Limb (tissue), 2 donors: Measurements from ENCODE around the gene PCSK6.
"Not testable (repeated sequence)": the region's sequence is repeated elsewhere in the genome, so short reads cannot be mapped to it uniquely, and the experiment has no call there.

Experiments used
- DNase-seq, 2 donors: peaks; one replicate each; pipeline ENCODE4 v3.0.0-alpha.2; 2016; ENCODE audit errors: extremely low spot score in 2 of 2

Gene PCSK6

GRCh38 chr15:101313041-101313761, 176.3 kb downstream of the PCSK6 start:
- DNase-seq = no peak

GRCh38 chr15:101310508-101310907, 179.0 kb downstream of the PCSK6 start:
- no peak for DNase-seq

GRCh38 chr15:101310161-101310480, 179.4 kb downstream of the PCSK6 start:
- no peak for DNase-seq

GRCh38 chr15:101309436-101310160, 179.9 kb downstream of the PCSK6 start:
- no peak for DNase-seq

GRCh38 chr15:101308604-101309435, 180.7 kb downstream of the PCSK6 start:
- DNase-seq = no peak

GRCh38 chr15:101307897-101308603, 181.5 kb downstream of the PCSK6 start:
- DNase-seq = peak in 1 of 2 donors; percentile 26

GRCh38 chr15:101307048-101307896, 182.2 kb downstream of the PCSK6 start:
- DNase-seq = peak in 1 of 2 donors; percentile 22

- DNase-seq = no peak
These were observed 183.0 kb downstream of the PCSK6 start for GRCh38 chr15:101306341-101307047.

- DNase-seq = no peak
These were observed 183.7 kb downstream of the PCSK6 start for GRCh38 chr15:101305820-101306255.

- DNase-seq = no peak
These were observed 186.1 kb downstream of the PCSK6 start for GRCh38 chr15:101303408-101303807.

GRCh38 chr15:101296418-101297405, 192.8 kb downstream of the PCSK6 start:
- no peak for DNase-seq

GRCh38 chr15:101295607-101296161, 193.8 kb downstream of the PCSK6 start:
- DNase-seq = peak in 1 of 2 donors; percentile 47

- peak; percentile 94 to 99 for DNase-seq
These were observed 194.5 kb downstream of the PCSK6 start, which contains the start of gene SNRPA1 for GRCh38 chr15:101294731-101295606. Gene SNRPA1, minus strand, starts transcription at chr15:101295248. Its CDS starts 70 bp downstream, at chr15:101295178.

- no peak for DNase-seq
These were observed 196.4 kb downstream of the PCSK6 start for GRCh38 chr15:101293122-101293521.

GRCh38 chr15:101288905-101289513, 200.5 kb downstream of the PCSK6 start:
- DNase-seq = no peak

- DNase-seq = not testable (repeated sequence)
These were observed 202.2 kb downstream of the PCSK6 start for GRCh38 chr15:101287342-101287741.
